Aorta (tissue), 5 donors: ENCODE results near the gene FBLN5. TPM values are rescaled to one million over a fixed set of nuclear protein-coding genes. Genes with fewer than 3 reads are reported as not detected.
A peak's percentile ranks its signal among the peaks of the same experiment; 100 is the strongest.
"Not testable (repeated sequence)": the region's sequence is repeated elsewhere in the genome, so short reads cannot be mapped to it uniquely, and the experiment has no call there.

Source experiments
- ATAC-seq: fragments of 200-7000 bp; cut with Tn5 transposase; one replicate; pipeline ENCODE4 v1.9.1; 2022; ENCODE audit warnings: moderate library complexity; ENCODE audit not compliant: low FRiP score
- DNase-seq, 2 donors: peaks; one replicate each; pipeline ENCODE4 v3.0.0-alpha.2; 2020
- H3K27ac ChIP-seq, 2 donors: one replicate each; pipeline ENCODE4 v1.5.1; 2013; ENCODE audit warnings: low read length in 2 of 2, mild to moderate bottlenecking in 2 of 2, moderate library complexity in 2 of 2, control low read depth in 1 of 2, inconsistent platforms in 1 of 2, low read depth in 1 of 2
- H3K27me3 ChIP-seq, 2 donors: one replicate each; pipeline ENCODE4 v1.6.1; 2013; ENCODE audit warnings: control low read depth in 1 of 2, low read length in 1 of 2, mild to moderate bottlenecking in 1 of 2, moderate library complexity in 1 of 2; ENCODE audit not compliant: insufficient read depth in 2 of 2, control insufficient read depth in 1 of 2
- H3K36me3 ChIP-seq, 2 donors: one replicate each; pipeline ENCODE4 v1.6.1; 2013; ENCODE audit warnings: control low read depth in 1 of 2, low read length in 1 of 2, mild to moderate bottlenecking in 1 of 2; ENCODE audit not compliant: insufficient read depth in 2 of 2, control insufficient read depth in 1 of 2
- H3K4me1 ChIP-seq, 2 donors: one replicate each; pipeline ENCODE4 v1.6.1; 2013; ENCODE audit warnings: low read length in 2 of 2, control low read depth in 1 of 2, mild to moderate bottlenecking in 1 of 2, moderate library complexity in 1 of 2; ENCODE audit not compliant: insufficient read depth in 2 of 2, control insufficient read depth in 1 of 2
- H3K4me3 ChIP-seq, 2 donors: one replicate each; pipeline ENCODE4 v1.5.1; 2013; ENCODE audit warnings: low read length in 2 of 2, control low read depth in 1 of 2, mild to moderate bottlenecking in 1 of 2
- H3K9me3 ChIP-seq: one replicate; pipeline ENCODE4 v1.6.1; 2013; ENCODE audit warnings: mild to moderate bottlenecking, low read length; ENCODE audit not compliant: control insufficient read depth
- WGBS, 2 donors: extraction: QIAGEN DNeasy Blood & Tissue Kit; methylation state at CpG; one replicate each; pipeline ENCODE4 v1.1.7; 2013; 5-methylcytosine and 5-hydroxymethylcytosine counted together
- intact Hi-C, 2 donors: fragments of 100-400 bp; cut with DNase I; formaldehyde crosslinking; loops; one replicate each; pipeline versions ENCODE4 v1.14.2 to v1.15.0; 2022
- polyA plus RNA-seq, 2 donors: library from polyadenylated mRNA; stranded (reverse); fragments of 200-250 nt; gene quantifications; one replicate each; pipeline ENCODE4 v1.2.3, GENCODE V29; 2013
- total RNA-seq, 2 donors: library from RNA; stranded (reverse); fragmentation: NEBNext Ultra II Directional; extraction: Animal tissue kit (Norgen Biotek cat#: 25700); gene quantifications; one replicate each; pipeline ENCODE4 v1.2.1, GENCODE V29; 2021
- donor health status: healthy with polysubstance abuse.
- donor health status: Bipolar disorder and iron deficiency.
- donor health status: DM: no; HTN: no; CAD: no.
- donor health status: DM: no; HTN: no; CAD: no.
- donor health status: DM: yes; HTN: yes; CAD: no.

FBLN5 gene
- total and polyA plus RNA-seq, 4 donors = 375 to 735 (median 419) TPM

- DNase-seq = peak; percentile 88 to 91
- 33 to 36% methylated on average over 15 of the region's 15 CpGs for WGBS, 2 donors
- intact Hi-C loops = loop anchor here in 1 of 2 donors (5.0 kb wide), 1 partner anchor 35 kb away; no protein-coding TSS in a partner anchor
- peak; percentile 86 for ATAC-seq
- H3K4me3 ChIP-seq = no peak overlapping the region
- no peaks in the 10 kb centered on the region for H3K9me3 ChIP-seq
- H3K4me1 ChIP-seq = peaks cover 0 to 7% of the 10 kb centered on the region in 2 donors
- peak overlapping the region; percentile 77 to 92 for H3K27ac ChIP-seq
- H3K36me3 ChIP-seq = peaks cover 10 to 14% of the 10 kb centered on the region in 2 donors
- H3K27me3 ChIP-seq = no peaks in the 10 kb centered on the region
Measured at GRCh38 chr14:91872517-91873470, 74.7 kb downstream of the FBLN5 start.

- DNase-seq (no peak), ATAC-seq (peak; percentile 41)
- peak overlapping the region in 1 of 2 donors; percentile 92 for H3K27ac ChIP-seq
- no peak overlapping the region for H3K4me3 ChIP-seq
- no peaks in the 10 kb centered on the region for H3K27me3 ChIP-seq
- intact Hi-C loops = loop anchor here in 1 of 2 donors (5.0 kb wide), 1 partner anchor 35 kb away; no protein-coding TSS in a partner anchor
- H3K9me3 ChIP-seq = no peaks in the 10 kb centered on the region
- H3K4me1 ChIP-seq = peaks cover 0 to 7% of the 10 kb centered on the region in 2 donors
- peaks cover 10 to 14% of the 10 kb centered on the region in 2 donors for H3K36me3 ChIP-seq
- WGBS, 2 donors = 38 to 42% methylated on average over 3 of the region's 3 CpGs
Measured at GRCh38 chr14:91872011-91872501, 75.4 kb downstream of the FBLN5 start.

DNA sequence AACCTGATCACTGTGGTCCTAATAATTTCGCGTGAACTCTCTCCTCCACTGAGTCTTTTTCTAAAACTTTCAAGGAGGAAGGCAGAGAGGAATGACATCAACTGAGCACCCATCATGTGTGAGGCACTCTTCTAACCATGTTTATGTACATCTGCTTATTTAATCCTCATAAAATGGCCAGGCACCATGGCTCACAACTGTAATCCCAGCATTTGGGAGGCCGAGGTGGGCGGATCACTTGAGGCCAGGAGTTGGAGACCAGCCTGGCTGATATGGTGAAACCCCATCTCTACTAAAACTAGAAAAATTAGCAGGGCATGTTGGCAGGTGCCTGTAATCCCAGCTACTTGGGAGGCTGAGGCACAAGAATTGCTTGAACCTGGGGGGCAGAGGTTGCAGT, 76.1 kb downstream of the FBLN5 start:
- not testable (repeated sequence) for H3K4me1 ChIP-seq, H3K4me3 ChIP-seq, ATAC-seq, DNase-seq, H3K9me3 ChIP-seq, H3K27me3 ChIP-seq
- Histone ChIP-seq H3K36me3 (peaks cover 10 to 13% of the 10 kb centered on the region in 2 donors), H3K27ac (peak overlapping the region in 1 of 2 donors; percentile 92)
- intact Hi-C loops = loop anchor here in 1 of 2 donors (5.0 kb wide), 1 partner anchor 34 kb away; no protein-coding TSS in a partner anchor
- WGBS, 2 donors = 72 to 91% methylated on average over 4 of the region's 4 CpGs

GRCh38 chr14:91870890-91871289, 76.6 kb downstream of the FBLN5 start:
- intact Hi-C loops = loop anchor here in 1 of 2 donors (5.0 kb wide), 1 partner anchor 34 kb away; no protein-coding TSS in a partner anchor
- Histone ChIP-seq H3K4me3 (no peak overlapping the region), H3K36me3 (peaks cover 7 to 11% of the 10 kb centered on the region in 2 donors), H3K27ac (peak overlapping the region in 1 of 2 donors; percentile 23), H3K9me3 (no peaks in the 10 kb centered on the region), H3K27me3 (no peaks in the 10 kb centered on the region), H3K4me1 (peaks cover 4 to 7% of the 10 kb centered on the region in 2 donors)
- no peak for DNase-seq
- no peak for ATAC-seq
- 50 to 53% methylated on average over 2 of the region's 2 CpGs for WGBS, 2 donors

- WGBS, 2 donors = 60 to 66% methylated on average over 16 of the region's 16 CpGs
- Histone ChIP-seq H3K36me3 (peaks cover 6 to 7% of the 10 kb centered on the region in 2 donors), H3K27ac (peak overlapping the region in 1 of 2 donors; percentile 10)
Measured at GRCh38 chr14:91870001-91870400, 77.5 kb downstream of the FBLN5 start.

DNA sequence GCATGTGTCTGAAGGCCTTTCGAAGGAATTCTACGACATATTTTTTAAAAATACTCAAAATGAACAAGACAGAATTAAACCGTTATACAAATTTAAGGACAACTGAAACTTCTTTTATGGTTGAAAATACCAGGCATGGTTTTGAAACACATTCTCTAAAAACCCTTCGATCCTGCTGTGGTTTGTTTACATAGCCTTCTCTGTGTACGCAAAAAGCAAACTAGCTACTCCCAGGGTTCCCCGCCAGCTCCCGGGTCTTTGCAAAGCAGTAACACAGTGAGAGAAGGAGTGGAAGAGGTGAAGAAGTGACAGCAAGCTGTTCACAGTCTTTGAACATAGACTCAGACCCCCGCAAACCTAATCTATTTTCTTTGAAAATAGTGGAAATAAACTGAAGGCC, 77.9 kb downstream of the FBLN5 start:
- ATAC-seq (no peak), DNase-seq (no peak)
- no peak overlapping the region for H3K27ac ChIP-seq
- H3K4me3 ChIP-seq = no peak overlapping the region
- H3K27me3 ChIP-seq = no peaks in the 10 kb centered on the region
- peaks cover 6 to 7% of the 10 kb centered on the region in 2 donors for H3K36me3 ChIP-seq
- intact Hi-C loops = no loop called here
- H3K9me3 ChIP-seq = no peaks in the 10 kb centered on the region
- WGBS, 2 donors = 73 to 78% methylated on average over 8 of the region's 8 CpGs
- peaks cover 4 to 7% of the 10 kb centered on the region in 2 donors for H3K4me1 ChIP-seq

More at GRCh38 chr14:91870001-91870400, 77.5 kb downstream of the FBLN5 start:
- DNase-seq (no peak), ATAC-seq (no peak)
- no peaks in the 10 kb centered on the region for H3K9me3 ChIP-seq
- no peaks in the 10 kb centered on the region for H3K27me3 ChIP-seq
- intact Hi-C loops = loop anchor here in 1 of 2 donors (5.0 kb wide), 1 partner anchor 33 kb away; no protein-coding TSS in a partner anchor
- H3K4me3 ChIP-seq = no peak overlapping the region
- peaks cover 4 to 7% of the 10 kb centered on the region in 2 donors for H3K4me1 ChIP-seq

GRCh38 chr14:91867316-91867988, 80.0 kb downstream of the FBLN5 start, which contains the start of gene TC2N:
TC2N (minus strand) TSS chr14:91867536; CDS start chr14:91813769, 53,767 bp downstream.
- no peak within 1 kb of the TSS for H3K4me3 ChIP-seq

More at GRCh38 chr14:91867316-91867988, 80.0 kb downstream of the FBLN5 start, which contains the start of gene TC2N:
- H3K4me1 ChIP-seq = peaks cover 0 to 4% of the 10 kb centered on the region in 2 donors
- H3K36me3 ChIP-seq = peaks cover 7 to 8% of the 10 kb centered on the region in 2 donors
- 69 to 75% methylated on average over 10 of the region's 10 CpGs for WGBS, 2 donors
- intact Hi-C loops = no loop called here
- H3K27me3 ChIP-seq = no peaks in the 10 kb centered on the region
- H3K27ac ChIP-seq = peak within 1 kb of the TSS in 1 of 2 donors; percentile 33
- DNase-seq (no peak), ATAC-seq (no peak)
- H3K9me3 ChIP-seq = no peaks in the 10 kb centered on the region
